OCI-LY7 (cell line): ENCODE measurements around the gene AATF. TPM values are rescaled to one million over a fixed set of nuclear protein-coding genes. Genes with fewer than 3 reads are reported as not detected.

ENCODE experiments used
- BruUV-seq: library from RNA; stranded (reverse); fragments of 400-500 nt; replicated peaks from 2 replicates; lab custom pipeline; 2021; lab: Mats Ljungman, UMichigan
- CTCF ChIA-PET: fragments of 300-600 bp; sonication (Branson Sonifier 250); formaldehyde crosslinking; loops from one replicate; lab custom pipeline; 2022; ENCODE audit warnings: antibody characterized with exemption; ENCODE audit not compliant: unreplicated experiment; lab: Charles Lee
- POLR2A ChIA-PET: fragments of 300-600 bp; sonication (Branson Sonifier 250); formaldehyde crosslinking; loops from one replicate; lab custom pipeline; 2022; ENCODE audit warnings: antibody characterized with exemption; lab: Charles Lee
- DNase-seq: peaks from one replicate; pipeline ENCODE4 v3.0.0-alpha.2; 2015; ENCODE audit warnings: low spot score
- H2AFZ ChIP-seq: fragments of 200-600 bp; sonication (generic), shearing (Covaris generic); 2 replicates; pipeline ENCODE4 v1.6.1; 2014; ENCODE audit warnings: mild to moderate bottlenecking, antibody characterized with exemption, low read length, moderate library complexity
- H3K27ac ChIP-seq: fragments of 200-600 bp; sonication (generic); 2 replicates; pipeline ENCODE4 v1.5.1; 2014; ENCODE audit warnings: mixed run types, low read depth, mild to moderate bottlenecking, moderate library complexity, low read length, inconsistent platforms; ENCODE audit not compliant: poor library complexity, severe bottlenecking
- H3K36me3 ChIP-seq: fragments of 200-600 bp; sonication (generic); 2 replicates; pipeline ENCODE4 v1.6.1; 2014; ENCODE audit warnings: mild to moderate bottlenecking, antibody characterized with exemption, low read length, moderate library complexity, mixed read lengths; ENCODE audit not compliant: insufficient read depth
- H3K4me1 ChIP-seq: fragments of 200-600 bp; sonication (generic); 2 replicates; pipeline ENCODE4 v1.5.1; 2014; ENCODE audit warnings: mild to moderate bottlenecking, low read length; ENCODE audit not compliant: insufficient read depth, poor library complexity, severe bottlenecking
- H3K4me2 ChIP-seq: fragments of 200-600 bp; sonication (generic); 2 replicates; pipeline ENCODE4 v1.6.1; 2014; ENCODE audit warnings: mild to moderate bottlenecking, low read length
- H3K4me3 ChIP-seq: fragments of 200-600 bp; sonication (generic); 2 replicates; pipeline ENCODE4 v1.5.1; 2014; ENCODE audit warnings: mild to moderate bottlenecking, low read depth, low read length; ENCODE audit not compliant: poor library complexity, severe bottlenecking
- H3K79me2 ChIP-seq: fragments of 200-600 bp; sonication (generic); 2 replicates; pipeline ENCODE4 v1.6.1; 2016; ENCODE audit warnings: low read depth, mild to moderate bottlenecking, low read length, moderate library complexity, mixed read lengths; ENCODE audit not compliant: insufficient read depth
- H3K9me2 ChIP-seq: fragments of 200-600 bp; sonication (generic); 2 replicates; pipeline ENCODE4 v1.6.1; 2016; ENCODE audit warnings: mild to moderate bottlenecking, low read length, mixed read lengths; ENCODE audit not compliant: insufficient read depth
- H3K9me3 ChIP-seq: fragments of 200-600 bp; sonication (generic); 2 replicates; pipeline ENCODE4 v1.6.1; 2014; ENCODE audit warnings: mild to moderate bottlenecking, mixed run types, low read length, mixed read lengths
- H4K20me1 ChIP-seq: fragments of 200-600 bp; sonication (generic); 2 replicates; pipeline ENCODE4 v1.6.1; 2014; ENCODE audit warnings: mild to moderate bottlenecking, antibody characterized with exemption, low read length, moderate library complexity, mixed read lengths; ENCODE audit not compliant: insufficient read depth
- EZH2phosphoT487 ChIP-seq: fragments of 200-600 bp; sonication (generic); IDR thresholded peaks from 2 replicates; pipeline ENCODE4 v1.6.1; 2018; ENCODE audit warnings: low read depth, borderline replicate concordance, mild to moderate bottlenecking, mixed run types, antibody characterized with exemption, low read length, moderate library complexity, mixed read lengths
- intact Hi-C: fragments of 100-400 bp; cut with micrococcal nuclease; formaldehyde crosslinking; loops from one replicate; pipeline ENCODE4 v1.10.0; 2022; ENCODE audit not compliant: unreplicated experiment
- total RNA-seq, 2 experiments: library from RNA; depleted of rRNA in 1 of 2; stranded (reverse); fragments of >200 nt in 1 of 2; shearing (Covaris generic) in 1 of 2; gene quantifications; 2 replicates each; pipeline ENCODE4 v1.2.3, GENCODE V29; 2014 to 2022
- TF ChIP-seq, protein P1 (sequence below): fragments of 200-600 bp; sonication (generic); conservative IDR thresholded peaks from 2 replicates; pipeline ENCODE4 v1.5.1; 2014; ENCODE audit warnings: mild to moderate bottlenecking, antibody characterized with exemption, low read length, moderate library complexity, mixed read lengths

Gene AATF
- total RNA-seq, 2 experiments from 2014 or later = 83.5 to 94.3 TPM

GRCh38 chr17:36939052-36939801 is 9.5 kb upstream of the AATF start:
- H3K4me1 ChIP-seq = no peaks in the 10 kb centered on the region
- TF ChIP-seq EZH2phosphoT487 = no peak
- intact Hi-C loops = no loop called here
- H3K79me2 ChIP-seq = no peaks in the 10 kb centered on the region
- H3K4me2 ChIP-seq = no peak overlapping the region
- H3K27ac ChIP-seq = no peak overlapping the region
- H3K36me3 ChIP-seq = no peaks in the 10 kb centered on the region
- no TSS peak for BruUV-seq
- H2AFZ ChIP-seq = no peak overlapping the region
- no peak overlapping the region for H3K4me3 ChIP-seq
- ChIA-PET POLR2A (no interaction called here), CTCF (no interaction called here)
- DNase-seq = no peak
- H3K9me2 ChIP-seq = no peaks in the 10 kb centered on the region
- H3K9me3 ChIP-seq = no peaks in the 10 kb centered on the region
- H4K20me1 ChIP-seq = no peaks in the 10 kb centered on the region

DNA sequence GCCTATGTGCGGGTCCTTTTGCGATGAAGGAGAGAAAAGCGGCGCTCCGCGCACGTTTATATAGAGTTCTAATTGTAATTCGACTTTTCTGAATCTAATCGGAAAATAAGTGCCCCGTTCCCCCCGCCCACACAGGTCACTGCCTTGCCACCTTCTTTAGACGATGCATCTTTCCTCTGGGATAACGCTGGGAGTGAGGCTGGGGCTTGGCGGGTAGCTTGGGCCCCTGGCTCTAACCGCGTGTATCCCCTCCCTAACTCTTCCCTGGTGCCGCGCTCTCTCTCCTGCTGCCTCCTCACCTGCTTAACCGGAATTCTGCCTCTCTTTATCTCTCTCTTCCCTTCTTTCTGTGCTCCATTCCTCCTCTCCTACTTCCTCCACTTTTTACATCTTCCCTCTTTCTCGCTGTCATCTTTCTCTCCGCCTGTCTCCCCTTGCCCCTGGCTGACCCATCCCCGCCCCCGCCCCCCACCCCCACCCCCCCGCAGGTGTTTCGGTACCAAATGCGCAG is 8.9 kb upstream of the AATF start:
- no TSS peak for BruUV-seq
- H3K9me3 ChIP-seq = no peaks in the 10 kb centered on the region
- H3K36me3 ChIP-seq = no peaks in the 10 kb centered on the region
- TF ChIP-seq, protein P1, sequence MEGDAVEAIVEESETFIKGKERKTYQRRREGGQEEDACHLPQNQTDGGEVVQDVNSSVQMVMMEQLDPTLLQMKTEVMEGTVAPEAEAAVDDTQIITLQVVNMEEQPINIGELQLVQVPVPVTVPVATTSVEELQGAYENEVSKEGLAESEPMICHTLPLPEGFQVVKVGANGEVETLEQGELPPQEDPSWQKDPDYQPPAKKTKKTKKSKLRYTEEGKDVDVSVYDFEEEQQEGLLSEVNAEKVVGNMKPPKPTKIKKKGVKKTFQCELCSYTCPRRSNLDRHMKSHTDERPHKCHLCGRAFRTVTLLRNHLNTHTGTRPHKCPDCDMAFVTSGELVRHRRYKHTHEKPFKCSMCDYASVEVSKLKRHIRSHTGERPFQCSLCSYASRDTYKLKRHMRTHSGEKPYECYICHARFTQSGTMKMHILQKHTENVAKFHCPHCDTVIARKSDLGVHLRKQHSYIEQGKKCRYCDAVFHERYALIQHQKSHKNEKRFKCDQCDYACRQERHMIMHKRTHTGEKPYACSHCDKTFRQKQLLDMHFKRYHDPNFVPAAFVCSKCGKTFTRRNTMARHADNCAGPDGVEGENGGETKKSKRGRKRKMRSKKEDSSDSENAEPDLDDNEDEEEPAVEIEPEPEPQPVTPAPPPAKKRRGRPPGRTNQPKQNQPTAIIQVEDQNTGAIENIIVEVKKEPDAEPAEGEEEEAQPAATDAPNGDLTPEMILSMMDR = no peak
- no peak for TF ChIP-seq EZH2phosphoT487
- POLR2A ChIA-PET = no interaction called here
- no peaks in the 10 kb centered on the region for H3K4me1 ChIP-seq
- no peaks in the 10 kb centered on the region for H4K20me1 ChIP-seq
- H2AFZ ChIP-seq = no peak overlapping the region
- no peak overlapping the region for H3K27ac ChIP-seq
- H3K4me2 ChIP-seq = no peak overlapping the region
- no peaks in the 10 kb centered on the region for H3K9me2 ChIP-seq
- no peak for DNase-seq
- CTCF ChIA-PET = no interaction called here
- no peaks in the 10 kb centered on the region for H3K79me2 ChIP-seq
- no peak overlapping the region for H3K4me3 ChIP-seq
- intact Hi-C loops = no loop called here

- Histone ChIP-seq H2AFZ (no peak overlapping the region), H3K4me1 (no peaks in the 10 kb centered on the region), H4K20me1 (no peaks in the 10 kb centered on the region), H3K27ac (no peak overlapping the region), H3K4me2 (no peak overlapping the region), H3K79me2 (no peaks in the 10 kb centered on the region), H3K4me3 (no peak overlapping the region), H3K36me3 (no peaks in the 10 kb centered on the region), H3K9me3 (no peaks in the 10 kb centered on the region), H3K9me2 (no peaks in the 10 kb centered on the region)
- POLR2A ChIA-PET = no interaction called here
- TF ChIP-seq EZH2phosphoT487 = no peak
- TF ChIP-seq, protein P1 = no peak
- intact Hi-C loops = no loop called here
- CTCF ChIA-PET = no interaction called here
- BruUV-seq = no TSS peak
- no peak for DNase-seq
Observed at GRCh38 chr17:36940313-36941264, 8.2 kb upstream of the AATF start.
